Panc1 (cell line): Measurements from ENCODE around the gene RUNX1. TPM values are rescaled to one million over a fixed set of nuclear protein-coding genes. Genes with fewer than 3 reads are reported as not detected.

ENCODE experiments used
- ATAC-seq: fragments of 200-7000 bp; cut with Tn5 transposase; 2 replicates; pipeline ENCODE4 v1.9.1; 2020; ENCODE audit warnings: mild to moderate bottlenecking, moderate library complexity
- BruUV-seq: library from RNA; stranded (reverse); fragments of 400-500 nt; replicated peaks from 2 replicates; lab custom pipeline; 2021; lab: Mats Ljungman, UMichigan
- CTCF ChIA-PET: fragments of 300-600 bp; sonication (Branson Sonifier 250); formaldehyde crosslinking; loops from one replicate; lab custom pipeline; 2022; ENCODE audit warnings: antibody characterized with exemption; lab: Charles Lee
- POLR2A ChIA-PET: fragments of 300-600 bp; sonication (Branson Sonifier 250); formaldehyde crosslinking; loops from one replicate; lab custom pipeline; 2022; ENCODE audit warnings: antibody characterized with exemption; lab: Charles Lee
- DNase-seq: peaks from one replicate; pipeline ENCODE4 v3.0.0-alpha.2; 2010; ENCODE audit warnings: low read depth, low spot score
- H3K27ac ChIP-seq: 2 replicates; pipeline ENCODE4 v1.5.1; 2011; ENCODE audit warnings: mild to moderate bottlenecking, low read length, inconsistent platforms
- H3K27me3 ChIP-seq: fragments of 200-500 bp; sonication (Bioruptor generic); 2 replicates; pipeline ENCODE4 v1.6.0; 2014; ENCODE audit warnings: low read length, inconsistent platforms; ENCODE audit not compliant: control insufficient read depth, insufficient read depth
- H3K36me3 ChIP-seq: fragments of 200-500 bp; sonication (Bioruptor generic); 2 replicates; pipeline ENCODE4 v1.5.1; 2014; ENCODE audit warnings: inconsistent platforms, mild to moderate bottlenecking, low read length, moderate library complexity; ENCODE audit not compliant: control insufficient read depth, insufficient read depth
- H3K4me1 ChIP-seq: 2 replicates; pipeline ENCODE4 v1.5.1; 2011; ENCODE audit warnings: inconsistent platforms, mild to moderate bottlenecking, low read length, moderate library complexity; ENCODE audit not compliant: control insufficient read depth, insufficient read depth
- H3K4me3 ChIP-seq, 2 experiments: 2 replicates each; pipeline ENCODE4 v1.5.1; 2011 to 2012; ENCODE audit warnings: low read depth in 2 of 2, low read length in 2 of 2, mild to moderate bottlenecking in 2 of 2, inconsistent platforms in 1 of 2, moderate library complexity in 1 of 2
- H3K9me3 ChIP-seq: fragments of 200-500 bp; sonication (Bioruptor generic); 2 replicates; pipeline ENCODE4 v1.5.1; 2014; ENCODE audit warnings: low read depth, mild to moderate bottlenecking, inconsistent platforms, low read length, moderate library complexity; ENCODE audit not compliant: control insufficient read depth, insufficient read depth
- POLR2AphosphoS5 ChIP-seq: IDR thresholded peaks from 2 replicates; pipeline ENCODE4 v1.6.1; 2012; ENCODE audit warnings: mild to moderate bottlenecking, low read depth, low read length, moderate library complexity
- REST ChIP-seq, 2 experiments: IDR thresholded peaks; 2 replicates each; pipeline ENCODE4 v1.6.1; 2011 to 2012; ENCODE audit warnings: low read depth in 2 of 2, control low read depth in 1 of 2, low read length in 1 of 2, mild to moderate bottlenecking in 1 of 2, moderate library complexity in 1 of 2; ENCODE audit not compliant: insufficient read depth in 1 of 2
- SIN3A ChIP-seq: IDR thresholded peaks from 2 replicates; pipeline ENCODE4 v1.6.1; 2012; ENCODE audit warnings: low read depth, mild to moderate bottlenecking, low read length, moderate library complexity, borderline replicate concordance; ENCODE audit not compliant: insufficient read depth
- TCF7L2 ChIP-seq: IDR thresholded peaks from 2 replicates; pipeline ENCODE4 v1.6.1; 2011; ENCODE audit warnings: mild to moderate bottlenecking, low read depth, low read length, inconsistent platforms
- in situ Hi-C: cut with HindIII; loops from 2 replicates; pipeline ENCODE4 v1.10.0; 2016; ENCODE audit warnings: low sequenced_read_pairs, low pct_unique_long_range_greater_than_20kb
- intact Hi-C: fragments of 100-400 bp; cut with micrococcal nuclease; formaldehyde crosslinking; loops from one replicate; pipeline ENCODE4 v1.10.0; 2022; ENCODE audit not compliant: unreplicated experiment
- total RNA-seq: library from RNA; stranded (reverse); gene quantifications from one replicate; pipeline ENCODE4 v1.2.1, GENCODE V29; 2021; ENCODE audit not compliant: unreplicated experiment
- TF ChIP-seq, protein P1 (sequence below): fragments of 450-650 bp; IDR thresholded peaks from 2 replicates; pipeline ENCODE4 v1.5.1; 2017; ENCODE audit warnings: mild to moderate bottlenecking

The RUNX1 gene
- total RNA-seq, 1 experiment from 2014 or later, result 22.4 TPM

DNA sequence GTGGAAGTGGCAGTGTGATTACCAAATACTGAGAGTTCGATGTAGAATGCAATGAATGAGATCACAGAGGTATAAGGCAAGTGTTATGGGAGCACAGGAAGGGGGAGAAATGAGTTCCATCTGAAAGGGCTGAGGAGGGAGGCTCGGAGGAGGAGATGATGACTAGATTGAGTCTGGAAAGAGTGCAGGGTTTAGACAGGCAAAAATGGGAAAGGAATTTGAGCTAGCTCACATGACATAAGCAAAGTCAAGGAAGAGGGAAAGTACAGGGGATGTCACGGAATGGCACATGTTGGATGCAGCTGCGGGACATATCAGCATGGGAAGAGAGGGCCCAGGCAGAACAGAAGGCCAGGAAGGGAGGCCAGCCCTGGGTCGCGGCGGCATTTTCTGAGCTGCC lies 132.7 kb downstream of the RUNX1 start:
- ChIA-PET POLR2A (no interaction called here), CTCF (no interaction called here)
- Histone ChIP-seq H3K27ac (no peak overlapping the region), H3K4me1 (no peaks in the 10 kb centered on the region), H3K27me3 (no peaks in the 10 kb centered on the region), H3K9me3 (no peaks in the 10 kb centered on the region), H3K36me3 (no peaks in the 10 kb centered on the region), H3K4me3 (no peak overlapping the region)
- ATAC-seq (no peak), DNase-seq (no peak)
- TF ChIP-seq POLR2AphosphoS5 (no peak), REST (IDR thresholded peaks at IDR 0.05; ENCODE audit: insufficient read depth in 1 of 2, low read depth in 2 of 2, low read length in 1 of 2) (no peak), TCF7L2 (no peak), SIN3A (no peak)
- TF ChIP-seq, protein P1, sequence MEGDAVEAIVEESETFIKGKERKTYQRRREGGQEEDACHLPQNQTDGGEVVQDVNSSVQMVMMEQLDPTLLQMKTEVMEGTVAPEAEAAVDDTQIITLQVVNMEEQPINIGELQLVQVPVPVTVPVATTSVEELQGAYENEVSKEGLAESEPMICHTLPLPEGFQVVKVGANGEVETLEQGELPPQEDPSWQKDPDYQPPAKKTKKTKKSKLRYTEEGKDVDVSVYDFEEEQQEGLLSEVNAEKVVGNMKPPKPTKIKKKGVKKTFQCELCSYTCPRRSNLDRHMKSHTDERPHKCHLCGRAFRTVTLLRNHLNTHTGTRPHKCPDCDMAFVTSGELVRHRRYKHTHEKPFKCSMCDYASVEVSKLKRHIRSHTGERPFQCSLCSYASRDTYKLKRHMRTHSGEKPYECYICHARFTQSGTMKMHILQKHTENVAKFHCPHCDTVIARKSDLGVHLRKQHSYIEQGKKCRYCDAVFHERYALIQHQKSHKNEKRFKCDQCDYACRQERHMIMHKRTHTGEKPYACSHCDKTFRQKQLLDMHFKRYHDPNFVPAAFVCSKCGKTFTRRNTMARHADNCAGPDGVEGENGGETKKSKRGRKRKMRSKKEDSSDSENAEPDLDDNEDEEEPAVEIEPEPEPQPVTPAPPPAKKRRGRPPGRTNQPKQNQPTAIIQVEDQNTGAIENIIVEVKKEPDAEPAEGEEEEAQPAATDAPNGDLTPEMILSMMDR, result no peak
- BruUV-seq, result no TSS peak
- intact Hi-C loops, result no loop called here
- in situ Hi-C loops, result no loop called here

GRCh38 chr21:34915364-34915841 lies 133.7 kb downstream of the RUNX1 start:
- Histone ChIP-seq H3K27ac (no peak overlapping the region), H3K9me3 (no peaks in the 10 kb centered on the region), H3K4me1 (no peaks in the 10 kb centered on the region), H3K27me3 (no peaks in the 10 kb centered on the region), H3K36me3 (no peaks in the 10 kb centered on the region), H3K4me3 (no peak overlapping the region)
- BruUV-seq, result no TSS peak
- in situ Hi-C loops (no loop called here), intact Hi-C loops (no loop called here)
- ChIA-PET POLR2A (no interaction called here), CTCF (no interaction called here)
- ATAC-seq (no peak), DNase-seq (no peak)
- TF ChIP-seq REST (IDR thresholded peaks at IDR 0.05; ENCODE audit: insufficient read depth in 1 of 2, low read depth in 2 of 2, low read length in 1 of 2), result no peak
- TF ChIP-seq SIN3A, result no peak
- no peak for TF ChIP-seq TCF7L2
- TF ChIP-seq, protein P1, result no peak
- TF ChIP-seq POLR2AphosphoS5, result no peak
